Ovary (tissue), 9 donors: ENCODE data around the gene ADGRG2. TPM values are rescaled to one million over a fixed set of nuclear protein-coding genes. Genes with fewer than 3 reads are reported as not detected.

Experiments used
- DNase-seq, 5 donors: peaks; one replicate each; pipeline ENCODE4 v3.0.0-alpha.2; 2019 to 2020
- H3K27ac ChIP-seq, 2 donors: fragments of 200-600 bp; one replicate each; pipeline versions ENCODE4 v1.5.1 to v1.8.0; 2019 to 2022
- H3K27me3 ChIP-seq: fragments of 200-600 bp; one replicate; pipeline ENCODE4 v1.8.0; 2022
- H3K36me3 ChIP-seq: fragments of 200-600 bp; sonication (generic); one replicate; pipeline ENCODE4 v1.5.1; 2019
- H3K4me1 ChIP-seq: one replicate; pipeline ENCODE4 v1.8.1; 2013; ENCODE audit warnings: mild to moderate bottlenecking, moderate library complexity; ENCODE audit not compliant: insufficient read depth
- H3K4me3 ChIP-seq: fragments of 200-600 bp; sonication (generic); one replicate; pipeline ENCODE4 v1.5.1; 2017
- H3K9me3 ChIP-seq, 2 donors: fragments of 200-600 bp in 1 of 2; sonication (generic) in 1 of 2; one replicate each; pipeline versions ENCODE4 v1.5.1 to v1.8.1; 2013 to 2019; ENCODE audit warnings: mild to moderate bottlenecking in 1 of 2, moderate library complexity in 1 of 2
- CTCF ChIP-seq, 3 donors: fragments of 450-650 bp in 2 of 3; fragments of 200-600 bp in 1 of 3; IDR thresholded peaks; one replicate each; pipeline versions ENCODE4 v1.5.1 to v1.8.0; 2016 to 2022; ENCODE audit warnings: antibody characterized with exemption in 3 of 3, mild to moderate bottlenecking in 1 of 3
- EP300 ChIP-seq: sonication (generic); formaldehyde crosslinking; IDR thresholded peaks from one replicate; pipeline ENCODE4 v1.6.1; 2017; ENCODE audit warnings: antibody characterized with exemption
- POLR2A ChIP-seq: fragments of 450-650 bp; IDR thresholded peaks from one replicate; pipeline ENCODE4 v1.6.1; 2017; ENCODE audit warnings: antibody characterized with exemption, mild to moderate bottlenecking, moderate library complexity
- WGBS, 3 donors: extraction: QIAGEN DNeasy Blood & Tissue Kit in 1 of 3; methylation state at CpG; one replicate each; pipeline versions ENCODE4 v1.1.5 to v1.1.7; 2013 to 2017; 5-methylcytosine and 5-hydroxymethylcytosine counted together
- intact Hi-C, 4 donors: fragments of 100-400 bp; cut with DNase I; formaldehyde crosslinking; loops; one replicate each; pipeline versions ENCODE4 v1.11.0 to v1.15.1; 2022 to 2023
- polyA plus RNA-seq, 2 donors: library from polyadenylated mRNA; stranded (reverse); fragments of 200-250 nt in 1 of 2; fragments of 350-450 nt in 1 of 2; fragmentation: Illumina TruSeq in 1 of 2; extraction: RNeasy Lipid Tissue Mini Kit (QIAGEN cat#74804) in 1 of 2; gene quantifications; one replicate each; pipeline ENCODE4 v1.2.3, GENCODE V29; 2013 to 2014
- total RNA-seq, 7 donors: library from RNA; depleted of rRNA in 2 of 7; stranded (reverse); fragments of >200 nt in 2 of 7; fragmentation: NEBNext Ultra II Directional in 3 of 7; extraction: Animal tissue kit (Norgen Biotek cat#: 25700) in 3 of 7; gene quantifications; one replicate each; pipeline versions ENCODE4 v1.1.0 to v1.2.4, GENCODE V29; 2016 to 2023
- donor health status: DM: no; HTN: no; CAD: no; lungs with moderate emphysema.
- donor health status: DM: no; HTN: no; CAD: no.
- donor health status: Bipolar disorder and iron deficiency.
- donor health status: DM: yes; HTN: yes; CAD: no.
- donor health status: DM: no; HTN: no; CAD: no.
- donor health status: DM: yes; HTN: yes; CAD: no.

ADGRG2 gene
- total and polyA plus RNA-seq, 9 donors, result 0.08 to 16.2 (median 1.3) TPM

GRCh38 chrX:19156186-19156585 is 33.9 kb upstream of the ADGRG2 start:
- no peak for DNase-seq
- Histone ChIP-seq H3K36me3 (no peaks in the 10 kb centered on the region), H3K4me3 (no peak overlapping the region), H3K27ac (no peak overlapping the region), H3K27me3 (no peaks in the 10 kb centered on the region), H3K9me3 (no peaks in the 10 kb centered on the region), H3K4me1 (no peaks in the 10 kb centered on the region)
- intact Hi-C loops, result no loop called here
- WGBS, 3 donors, result 33 to 53% (median 34%) methylated on average over 4 of the region's 4 CpGs
- TF ChIP-seq EP300, result no peak
- TF ChIP-seq CTCF (IDR thresholded peaks at IDR 0.05), result no peak
- TF ChIP-seq POLR2A, result no peak

- no peaks in the 10 kb centered on the region for H3K36me3 ChIP-seq
- intact Hi-C loops, result no loop called here
- WGBS, 3 donors, result 60 to 73% (median 68%) methylated on average over 2 of the region's 2 CpGs
These were observed 30.5 kb upstream of the ADGRG2 start for GRCh38 chrX:19152762-19153161.

GRCh38 chrX:19137067-19137466 is 14.8 kb upstream of the ADGRG2 start:
- Histone ChIP-seq H3K27me3 (no peaks in the 10 kb centered on the region), H3K4me1 (no peaks in the 10 kb centered on the region), H3K9me3 (no peaks in the 10 kb centered on the region), H3K36me3 (no peaks in the 10 kb centered on the region), H3K4me3 (no peak overlapping the region), H3K27ac (no peak overlapping the region)
- TF ChIP-seq EP300, result no peak
- no peak for TF ChIP-seq CTCF (IDR thresholded peaks at IDR 0.05)
- TF ChIP-seq POLR2A, result no peak
- DNase-seq, result no peak
- WGBS, 3 donors, result 59 to 69% (median 60%) methylated on average over 2 of the region's 2 CpGs
- intact Hi-C loops, result no loop called here

More at GRCh38 chrX:19152762-19153161, 30.5 kb upstream of the ADGRG2 start:
- Histone ChIP-seq H3K27me3 (no peaks in the 10 kb centered on the region), H3K9me3 (no peaks in the 10 kb centered on the region), H3K27ac (no peak overlapping the region), H3K4me1 (no peaks in the 10 kb centered on the region), H3K4me3 (no peak overlapping the region)
- no peak for DNase-seq
- TF ChIP-seq POLR2A (no peak), EP300 (no peak), CTCF (IDR thresholded peaks at IDR 0.05) (no peak)

GRCh38 chrX:19133784-19134183 is 11.5 kb upstream of the ADGRG2 start:
- no peaks in the 10 kb centered on the region for H3K36me3 ChIP-seq
- TF ChIP-seq CTCF (IDR thresholded peaks at IDR 0.05), result no peak
- TF ChIP-seq EP300, result no peak
- TF ChIP-seq POLR2A, result no peak
- no peak for DNase-seq
- H3K4me1 ChIP-seq, result no peaks in the 10 kb centered on the region
- H3K4me3 ChIP-seq, result no peak overlapping the region
- no peaks in the 10 kb centered on the region for H3K9me3 ChIP-seq
- no peak overlapping the region for H3K27ac ChIP-seq
- intact Hi-C loops, result no loop called here
- 68 to 80% (median 75%) methylated on average over 5 of the region's 5 CpGs for WGBS, 3 donors
- H3K27me3 ChIP-seq, result no peaks in the 10 kb centered on the region

GRCh38 chrX:19133231-19133630 is 11.0 kb upstream of the ADGRG2 start:
- 19 to 36% (median 22%) methylated on average over 2 of the region's 2 CpGs for WGBS, 3 donors
- Histone ChIP-seq H3K27ac (no peak overlapping the region), H3K4me1 (no peaks in the 10 kb centered on the region), H3K9me3 (no peaks in the 10 kb centered on the region), H3K27me3 (no peaks in the 10 kb centered on the region), H3K36me3 (no peaks in the 10 kb centered on the region), H3K4me3 (no peak overlapping the region)
- TF ChIP-seq CTCF (IDR thresholded peaks at IDR 0.05), result no peak
- TF ChIP-seq EP300, result no peak
- intact Hi-C loops, result no loop called here
- no peak for DNase-seq
